SKM-1 treated with dmso at 0.1 percent for 144 hours (cell line): ENCODE data around the gene CADM4.
A peak's percentile ranks its signal among the peaks of the same experiment; 100 is the strongest.
"Not testable (repeated sequence)": the region's sequence is repeated elsewhere in the genome, so short reads cannot be mapped to it uniquely, and the experiment has no call there.

Experiments used
- DNase-seq: peaks from one replicate; lab custom pipeline; 2025; ENCODE audit not compliant: unreplicated experiment; lab: John Stamatoyannopoulos, UW

Gene CADM4

GRCh38 chr19:43589678-43590077 lies 50.0 kb downstream of the CADM4 start:
- no peak for DNase-seq

GRCh38 chr19:43589277-43589676 lies 50.4 kb downstream of the CADM4 start:
- no peak for DNase-seq

GRCh38 chr19:43587029-43587428 lies 52.6 kb downstream of the CADM4 start:
- DNase-seq, result not testable (repeated sequence)

- no peak for DNase-seq
Observed at GRCh38 chr19:43586346-43586745, 53.3 kb downstream of the CADM4 start.

GRCh38 chr19:43584484-43584883 lies 55.2 kb downstream of the CADM4 start:
- no peak for DNase-seq

GRCh38 chr19:43582495-43582894 lies 57.2 kb downstream of the CADM4 start:
- DNase-seq, result no peak

- DNase-seq, result no peak
Observed at GRCh38 chr19:43581467-43581866, 58.2 kb downstream of the CADM4 start.

GRCh38 chr19:43578787-43579186 lies 60.9 kb downstream of the CADM4 start:
- DNase-seq, result no peak

- DNase-seq, result no peak
Observed at GRCh38 chr19:43575955-43576878, 63.4 kb downstream of the CADM4 start.

- peak; percentile 91 for DNase-seq
Observed at GRCh38 chr19:43575156-43575950, 64.3 kb downstream of the CADM4 start, which contains the start of the genes PINLYP and XRCC1. Gene PINLYP (plus strand): TSS chr19:43575801. CDS start chr19:43577192, 1,391 bp downstream. Gene XRCC1 (minus strand): TSS chr19:43575527. CDS start chr19:43575458, 69 bp downstream.

GRCh38 chr19:43574424-43575155 lies 65.1 kb downstream of the CADM4 start:
- DNase-seq, result no peak
